Keratinocyte (primary cell): ENCODE data around the gene FBN2. TPM values are rescaled to one million over a fixed set of nuclear protein-coding genes. Genes with fewer than 3 reads are reported as not detected.

Experiments
- DNase-seq: peaks from one replicate; pipeline ENCODE4 v3.0.0-alpha.2; 2011; ENCODE audit warnings: low read depth, missing footprints, low spot score
- FAIRE-seq: peaks from 2 replicates; lab custom pipeline; 2011; peaks lifted over from hg19 to GRCh38; lab: Jason Lieb, UNC
- H2AFZ ChIP-seq: 2 replicates; pipeline ENCODE4 v1.6.0; 2012; ENCODE audit warnings: low read length, control low read depth, inconsistent platforms; ENCODE audit not compliant: control insufficient read depth
- H3K27ac ChIP-seq: 2 replicates; pipeline ENCODE4 v1.5.1; 2011; ENCODE audit warnings: low read length; ENCODE audit not compliant: control insufficient read depth, insufficient read depth
- H3K27me3 ChIP-seq: 3 replicates; pipeline ENCODE4 v1.6.0; 2011; ENCODE audit warnings: low read length; ENCODE audit not compliant: control insufficient read depth, insufficient read depth; ENCODE audit errors: extremely low read depth
- H3K36me3 ChIP-seq, 2 experiments: 2 replicates in 1 of 2; 3 replicates in 1 of 2; pipeline ENCODE4 v1.5.1; 2011; ENCODE audit warnings: low read length in 2 of 2, mild to moderate bottlenecking in 1 of 2; ENCODE audit not compliant: control insufficient read depth in 2 of 2, insufficient read depth in 2 of 2; ENCODE audit errors: extremely low read depth in 1 of 2
- H3K4me1 ChIP-seq: 3 replicates; pipeline ENCODE4 v1.5.1; 2011; ENCODE audit warnings: low read length; ENCODE audit not compliant: control insufficient read depth, insufficient read depth; ENCODE audit errors: extremely low read depth
- H3K4me2 ChIP-seq: 3 replicates; pipeline ENCODE4 v1.6.0; 2011; ENCODE audit warnings: low read depth, low read length; ENCODE audit not compliant: control insufficient read depth, insufficient read depth; ENCODE audit errors: extremely low read depth
- H3K4me3 ChIP-seq, 3 experiments: fragments of 200-600 bp in 1 of 3; sonication (generic) in 1 of 3; 2 replicates in 2 of 3; 3 replicates in 1 of 3; pipeline ENCODE4 v1.5.1; 2011 to 2016; ENCODE audit warnings: low read length in 3 of 3, mild to moderate bottlenecking in 3 of 3, control low read depth in 2 of 3, inconsistent platforms in 1 of 3, low read depth in 1 of 3, mixed read lengths in 1 of 3, mixed run types in 1 of 3, moderate library complexity in 1 of 3; ENCODE audit not compliant: control insufficient read depth in 2 of 3, insufficient read depth in 2 of 3; ENCODE audit errors: extremely low read depth in 1 of 3
- H3K79me2 ChIP-seq: 2 replicates; pipeline ENCODE4 v1.6.0; 2012; ENCODE audit warnings: low read length; ENCODE audit not compliant: control insufficient read depth, insufficient read depth
- H3K9ac ChIP-seq: 3 replicates; pipeline ENCODE4 v1.6.0; 2011; ENCODE audit warnings: low read length; ENCODE audit not compliant: control insufficient read depth, insufficient read depth; ENCODE audit errors: extremely low read depth
- H3K9me1 ChIP-seq: 3 replicates; pipeline ENCODE4 v1.6.0; 2011; ENCODE audit warnings: low read length; ENCODE audit not compliant: control insufficient read depth, insufficient read depth; ENCODE audit errors: extremely low read depth
- H3K9me3 ChIP-seq: 2 replicates; pipeline ENCODE4 v1.5.1; 2012; ENCODE audit warnings: low read depth, low read length; ENCODE audit not compliant: control insufficient read depth
- H4K20me1 ChIP-seq: 3 replicates; pipeline ENCODE4 v1.6.0; 2011; ENCODE audit warnings: low read length; ENCODE audit not compliant: control insufficient read depth, insufficient read depth; ENCODE audit errors: extremely low read depth
- CTCF ChIP-seq, 3 experiments: IDR thresholded peaks in 1 of 3; conservative IDR thresholded peaks in 1 of 3; optimal IDR thresholded peaks in 1 of 3; 2 replicates in 2 of 3; 3 replicates in 1 of 3; pipeline versions ENCODE3 to v1.5.1; 2011; ENCODE audit warnings: low read length in 3 of 3, mild to moderate bottlenecking in 3 of 3, moderate library complexity in 2 of 3, control low read depth in 1 of 3, inconsistent platforms in 1 of 3; ENCODE audit not compliant: insufficient read depth in 2 of 3; ENCODE audit errors: extremely low read depth in 1 of 3
- EZH2 ChIP-seq: IDR thresholded peaks from one replicate; pipeline ENCODE4 v1.6.1; 2012; ENCODE audit warnings: inconsistent platforms, mild to moderate bottlenecking, low read length, moderate library complexity
- dilution Hi-C: fragments of 300-500 bp; cut with MboI; formaldehyde crosslinking; loops from one replicate; pipeline ENCODE4 v1.7.0; 2020; ENCODE audit warnings: low sequenced_read_pairs; ENCODE audit not compliant: extremely low pct_ligation_motif_present
- polyA plus RNA-seq, 5 experiments: library from polyadenylated mRNA; depleted of rRNA in 3 of 5; stranded (reverse) in 3 of 5; stranded (forward) in 1 of 5; unstranded in 1 of 5; fragments of >200 nt; gene quantifications; 1 replicate in 1 of 5; 2 replicates in 3 of 5; 3 replicates in 1 of 5; pipeline versions ENCODE4 v1.2.1 to v1.2.3, GENCODE V29; 2011 to 2012; ENCODE audit warnings: missing spikeins in 2 of 5, low read depth in 1 of 5, low replicate concordance in 1 of 5

FBN2 gene
- polyA plus RNA-seq, 1 donor (not counting 4 experiments of a cell fraction or from before 2014, with no cell fraction given) = 30.1 TPM

- H3K9ac ChIP-seq = no peak overlapping the region
- no peaks in the 10 kb centered on the region for H4K20me1 ChIP-seq
- H3K9me1 ChIP-seq = no peaks in the 10 kb centered on the region
- H3K27me3 ChIP-seq = no peaks in the 10 kb centered on the region
- TF ChIP-seq EZH2 = no peak
- TF ChIP-seq CTCF (optimal IDR thresholded peaks at IDR 0.05 in 1 of 3, IDR thresholded peaks at IDR 0.05 in 1 of 3, conservative IDR thresholded peaks at IDR 0.05 in 1 of 3; ENCODE audit: extremely low read depth in 1 of 3, insufficient read depth in 2 of 3, low read length in 3 of 3) = no peak
- DNase-seq = no peak
- H3K27ac ChIP-seq = no peak overlapping the region
- no peak for FAIRE-seq
- peaks cover 9% of the 10 kb centered on the region for H3K4me1 ChIP-seq
- no peaks in the 10 kb centered on the region for H3K36me3 ChIP-seq
- dilution Hi-C loops = no loop called here
- no peak overlapping the region for H3K4me3 ChIP-seq
- H3K9me3 ChIP-seq = no peaks in the 10 kb centered on the region
- no peak overlapping the region for H3K4me2 ChIP-seq
- H2AFZ ChIP-seq = no peak overlapping the region
- no peaks in the 10 kb centered on the region for H3K79me2 ChIP-seq
Measured at GRCh38 chr5:128228521-128228920, 309.5 kb downstream of the FBN2 start.

- no peaks in the 10 kb centered on the region for H3K9me3 ChIP-seq
- no peaks in the 10 kb centered on the region for H3K9me1 ChIP-seq
- dilution Hi-C loops = no loop called here
- H3K27ac ChIP-seq = no peak overlapping the region
- no peak overlapping the region for H3K4me2 ChIP-seq
- no peak overlapping the region for H3K9ac ChIP-seq
- H3K4me3 ChIP-seq = no peak overlapping the region
- H3K27me3 ChIP-seq = no peaks in the 10 kb centered on the region
- TF ChIP-seq CTCF (optimal IDR thresholded peaks at IDR 0.05 in 1 of 3, IDR thresholded peaks at IDR 0.05 in 1 of 3, conservative IDR thresholded peaks at IDR 0.05 in 1 of 3; ENCODE audit: extremely low read depth in 1 of 3, insufficient read depth in 2 of 3, low read length in 3 of 3) (no peak), EZH2 (no peak)
- no peaks in the 10 kb centered on the region for H4K20me1 ChIP-seq
- DNase-seq (no peak), FAIRE-seq (peak; percentile 71)
- H3K4me1 ChIP-seq = peaks cover 9% of the 10 kb centered on the region
- no peaks in the 10 kb centered on the region for H3K79me2 ChIP-seq
- no peak overlapping the region for H2AFZ ChIP-seq
- no peaks in the 10 kb centered on the region for H3K36me3 ChIP-seq
Measured at GRCh38 chr5:128228008-128228407, 310.0 kb downstream of the FBN2 start.
